ENCODE results near the gene CCDC9.

The CCDC9 gene

DNA sequence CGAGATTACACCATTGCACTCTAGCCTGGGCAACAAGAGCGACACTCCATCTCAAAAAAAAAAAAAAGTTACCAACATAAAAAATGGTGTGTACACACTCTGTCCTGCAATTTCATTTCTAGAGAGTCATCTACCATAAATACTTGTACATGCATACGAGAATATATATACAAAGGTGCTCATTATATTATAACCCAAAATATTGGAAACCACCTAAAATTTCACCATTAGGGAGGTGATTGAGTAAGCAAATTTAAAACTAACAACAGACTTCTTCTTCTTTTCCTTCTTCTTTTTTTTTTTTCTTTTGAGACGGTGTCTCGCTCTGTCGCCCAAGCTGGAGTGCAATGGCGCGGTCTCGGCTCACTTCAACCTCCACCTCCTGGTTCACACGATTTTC is 45.9 kb downstream of the CCDC9 start:
- no peak for DNase-seq

- no peak for DNase-seq
Observed at GRCh38 chr19:47303966-47304365, 47.6 kb downstream of the CCDC9 start.

DNA sequence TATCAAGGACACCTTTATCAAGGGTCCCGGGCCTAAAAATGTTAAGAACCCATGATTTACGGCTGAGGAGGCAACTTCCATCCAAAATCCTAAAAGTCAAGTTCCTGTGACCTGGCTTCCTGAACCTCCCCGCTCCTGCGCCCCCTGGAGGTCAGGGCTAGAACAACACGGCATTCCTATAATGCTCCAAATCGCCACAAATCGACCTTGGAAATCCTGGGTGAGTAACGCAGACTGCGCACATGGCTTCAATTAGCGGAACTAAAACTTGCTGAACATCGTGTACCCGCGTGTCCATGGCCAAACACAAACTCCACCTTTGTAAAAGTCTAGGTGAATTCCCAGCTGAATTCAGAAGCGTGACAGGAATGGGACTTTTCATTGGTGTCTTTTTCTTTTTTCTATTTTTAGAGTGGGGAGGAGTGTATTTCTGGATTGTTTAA is 49.0 kb downstream of the CCDC9 start:
- peak; percentile 90 for DNase-seq

GRCh38 chr19:47306303-47306702 is 50.0 kb downstream of the CCDC9 start:
- DNase-seq = no peak

GRCh38 chr19:47309038-47309437 is 52.7 kb downstream of the CCDC9 start:
- peak; percentile 40 for DNase-seq

DNA sequence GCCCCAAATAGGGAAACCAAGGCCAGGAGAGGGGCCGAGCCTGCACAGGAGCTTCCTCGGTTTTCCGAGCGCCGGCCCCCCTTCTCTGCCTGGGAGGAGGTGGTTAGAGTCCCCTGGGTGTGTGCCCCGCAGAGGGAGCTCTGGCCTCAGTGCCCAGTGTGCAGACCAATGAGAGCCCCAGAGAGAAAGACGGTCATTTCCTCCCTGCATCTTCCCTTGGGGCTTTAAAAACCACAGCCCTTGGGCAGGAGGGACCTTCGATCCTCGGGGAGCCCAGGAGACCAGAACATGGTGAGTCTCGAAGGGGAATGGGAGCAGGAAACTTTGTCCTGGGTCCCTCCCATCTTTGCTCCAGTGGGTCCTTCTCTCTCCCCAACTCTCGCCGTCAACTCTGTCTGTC is 53.3 kb downstream of the CCDC9 start, which contains the start of gene C5AR1:
Gene C5AR1, plus strand, starts transcription at position 254 of the 400 bp plus-strand sequence. Its CDS starts 35 bp downstream, at position 289.
- DNase-seq = no peak

GRCh38 chr19:47310323-47310722 is 54.0 kb downstream of the CCDC9 start:
- DNase-seq = no peak

DNA sequence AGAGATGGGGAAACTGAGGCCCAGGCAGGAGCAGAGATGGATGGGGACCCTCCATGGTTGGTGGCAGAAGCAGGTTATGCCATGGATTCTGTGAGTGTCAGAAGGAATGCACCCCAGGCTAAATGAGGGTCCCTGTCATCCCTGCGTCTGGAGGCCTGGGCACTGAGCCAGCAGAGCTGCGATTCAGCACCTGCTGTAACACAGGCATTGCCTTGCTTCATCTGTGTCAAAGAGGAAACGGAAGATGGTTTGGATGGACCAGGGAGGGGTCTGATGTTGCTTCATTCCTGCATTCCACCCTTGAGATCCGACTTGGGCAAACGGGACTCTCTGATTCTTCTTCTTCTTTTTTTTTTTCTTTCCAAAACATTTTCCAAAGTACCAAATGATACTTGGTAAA is 54.5 kb downstream of the CCDC9 start:
- peak; percentile 42 for DNase-seq

DNA sequence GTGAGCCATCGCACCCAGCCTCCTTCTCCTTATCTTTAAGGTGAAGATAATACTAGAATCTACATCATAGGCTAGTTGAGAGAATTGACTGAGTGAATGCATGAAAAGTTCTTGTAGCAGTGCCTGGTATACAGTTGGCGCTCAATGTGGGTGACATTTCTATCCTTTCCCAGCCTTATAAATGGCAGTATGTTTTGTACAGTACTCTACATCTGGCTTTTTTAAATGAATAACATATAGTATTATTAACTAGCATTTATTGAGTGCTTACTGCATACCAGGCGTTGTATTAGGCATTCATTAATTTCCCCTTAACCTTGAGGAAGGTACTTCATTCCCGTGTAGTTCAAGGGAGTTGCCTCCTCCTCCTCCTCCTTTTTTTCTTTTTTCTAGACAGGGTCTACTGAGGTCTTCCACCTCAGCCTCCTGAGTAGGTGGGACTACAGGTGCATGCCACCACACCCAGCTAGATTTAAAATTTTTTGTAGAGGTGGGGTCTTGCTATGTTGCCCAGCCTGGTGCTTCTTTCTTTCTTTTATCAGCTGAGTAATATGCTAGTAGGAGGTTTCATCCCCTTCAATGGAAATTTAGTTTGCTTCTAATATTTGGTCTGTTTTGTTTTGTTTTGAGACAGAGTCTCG is 56.2 kb downstream of the CCDC9 start:
- no peak for DNase-seq

DNA sequence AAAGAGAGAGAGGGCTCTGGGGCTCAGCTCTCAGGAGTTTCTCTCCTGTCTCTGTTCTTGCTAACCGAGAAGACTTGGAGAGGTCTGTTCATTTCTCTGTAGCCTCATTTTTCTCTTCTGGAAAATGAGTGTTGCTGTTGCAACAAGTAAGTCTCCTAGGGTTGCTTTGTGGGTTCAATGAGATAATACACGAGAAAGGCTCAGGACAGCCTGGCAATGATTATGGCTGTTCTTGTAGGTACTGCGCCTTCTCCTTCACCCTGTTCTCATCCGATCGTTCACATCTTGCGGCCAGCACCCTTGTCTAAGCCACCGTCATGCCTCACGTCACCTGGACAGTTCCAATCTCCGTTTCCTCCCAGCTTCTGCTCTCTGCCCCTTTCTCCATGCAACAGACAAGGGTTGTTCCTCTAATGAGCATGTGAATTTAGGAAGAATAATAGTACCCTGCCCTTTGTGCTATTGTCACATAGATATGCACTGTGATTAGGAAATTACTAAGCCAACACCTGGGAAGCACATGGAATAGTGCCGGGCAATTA is 57.5 kb downstream of the CCDC9 start:
- DNase-seq = no peak

- peak; percentile 85 for DNase-seq
Observed at GRCh38 chr19:47315125-47315821, 58.9 kb downstream of the CCDC9 start.

- no peak for DNase-seq
Observed at GRCh38 chr19:47316513-47316912, 60.2 kb downstream of the CCDC9 start.

- DNase-seq = no peak
Observed at GRCh38 chr19:47319923-47320871, 63.9 kb downstream of the CCDC9 start.
